K562 (cell line): ENCODE results near the gene SERPINA3. TPM values are rescaled to one million over a fixed set of nuclear protein-coding genes. Genes with fewer than 3 reads are reported as not detected.

Experiments
- ATAC-seq: fragments of 200-7000 bp; cut with Tn5 transposase; 3 replicates; pipeline ENCODE4 v1.9.1; 2020; ENCODE audit warnings: moderate library complexity
- BruUV-seq: library from RNA; stranded (reverse); fragments of 400-500 nt; replicated peaks from 2 replicates; lab custom pipeline; 2021; lab: Mats Ljungman, UMichigan
- CTCF ChIA-PET: fragments of 300-600 bp; formaldehyde crosslinking; extraction: SDS; loops from one replicate; lab custom pipeline; 2021; ENCODE audit warnings: low intra/inter-chr PET ratio; lab: Yijun Ruan, JAX
- POLR2A ChIA-PET: fragments of 300-600, 350-650 bp; sonication (Branson Sonifier 250); formaldehyde crosslinking; extraction: SDS; loops from one replicate; lab custom pipeline; 2021; ENCODE audit warnings: antibody characterized with exemption, inconsistent platforms; lab: Yijun Ruan, JAX
- DNase-seq, 4 experiments: peaks; one replicate each; pipeline versions ENCODE4 v3.0.0 to v3.0.0-alpha.2; 2011 to 2018; ENCODE audit warnings: low spot score in 3 of 4, mixed read lengths in 3 of 4; ENCODE audit errors: extremely low read depth in 1 of 4
- FAIRE-seq: peaks from 2 replicates; lab custom pipeline; 2011; peaks lifted over from hg19 to GRCh38; lab: Jason Lieb, UNC
- H2AFZ ChIP-seq: 2 replicates; pipeline ENCODE4 v1.6.0; 2011; ENCODE audit warnings: low read depth, low read length, control low read depth, inconsistent platforms
- H3K27ac ChIP-seq: fragments of 200-600 bp; 3 replicates; pipeline ENCODE4 v1.8.0; 2011; ENCODE audit warnings: low read depth, mild to moderate bottlenecking, control low read depth, inconsistent platforms, low read length, moderate library complexity, mixed read lengths; ENCODE audit errors: extremely low read depth
- H3K27me3 ChIP-seq, 2 experiments: fragments of 300-600 bp in 1 of 2; 2 replicates in 1 of 2; 3 replicates in 1 of 2; pipeline versions ENCODE4 v1.6.0 to v1.8.0; 2011; ENCODE audit warnings: inconsistent platforms in 2 of 2, low read length in 2 of 2, mild to moderate bottlenecking in 1 of 2, mixed read lengths in 1 of 2, moderate library complexity in 1 of 2; ENCODE audit not compliant: control insufficient read depth in 2 of 2, insufficient read depth in 2 of 2
- H3K36me3 ChIP-seq: fragments of 300-600 bp; 3 replicates; pipeline ENCODE4 v1.8.0; 2011; ENCODE audit warnings: mild to moderate bottlenecking, low read length, inconsistent platforms; ENCODE audit not compliant: control insufficient read depth, insufficient read depth
- H3K4me1 ChIP-seq, 2 experiments: fragments of 200-600 bp in 1 of 2; replicated peaks in 1 of 2; 2 replicates in 1 of 2; 3 replicates in 1 of 2; pipeline versions ENCODE4 v1.5.1 to v1.8.0; 2011; ENCODE audit warnings: inconsistent platforms in 2 of 2, low read length in 2 of 2, mild to moderate bottlenecking in 1 of 2, mixed read lengths in 1 of 2, moderate library complexity in 1 of 2; ENCODE audit not compliant: control insufficient read depth in 2 of 2, insufficient read depth in 2 of 2
- H3K4me2 ChIP-seq: 2 replicates; pipeline ENCODE4 v1.6.1; 2011; ENCODE audit warnings: low read length, control low read depth, inconsistent platforms, mixed read lengths; ENCODE audit not compliant: insufficient read depth
- H3K4me3 ChIP-seq: fragments of 200-600 bp; sonication (generic), shearing (Covaris generic); 2 replicates; pipeline ENCODE4 v1.5.1; 2016; ENCODE audit warnings: control low read depth, inconsistent platforms
- H3K79me2 ChIP-seq: fragments of 200-600 bp; 3 replicates; pipeline ENCODE4 v1.8.0; 2011; ENCODE audit warnings: low read length, inconsistent platforms; ENCODE audit not compliant: control insufficient read depth, insufficient read depth
- H3K9ac ChIP-seq, 2 experiments: 2 replicates each; pipeline versions ENCODE4 v1.6.0 to v1.6.1; 2011; ENCODE audit warnings: low read depth in 2 of 2, low read length in 2 of 2, control low read depth in 1 of 2, inconsistent platforms in 1 of 2, mild to moderate bottlenecking in 1 of 2, mixed read lengths in 1 of 2; ENCODE audit not compliant: insufficient read depth in 1 of 2
- H3K9me1 ChIP-seq: one replicate; pipeline ENCODE4 v1.6.0; 2011; ENCODE audit warnings: inconsistent platforms, mild to moderate bottlenecking, low read length, moderate library complexity; ENCODE audit not compliant: control insufficient read depth, insufficient read depth
- H3K9me3 ChIP-seq: replicated peaks from 2 replicates; pipeline ENCODE4 v1.5.1; 2011; ENCODE audit warnings: low read depth, low read length, inconsistent platforms; ENCODE audit not compliant: control insufficient read depth, insufficient read depth
- H4K20me1 ChIP-seq: replicated peaks from 2 replicates; pipeline ENCODE4 v1.6.1; 2011; ENCODE audit warnings: low read length, inconsistent platforms, mixed read lengths; ENCODE audit not compliant: control insufficient read depth, insufficient read depth
- CXXC5 ChIP-seq: fragments of 250-450 bp; sonication (Bioruptor Pico); IDR thresholded peaks from 2 replicates; pipeline ENCODE4 v1.8.0; 2022; ENCODE audit warnings: inconsistent platforms, mild to moderate bottlenecking, moderate library complexity
- FOXJ2 ChIP-seq: fragments of 200-800 bp; sonication (Bioruptor generic); IDR thresholded peaks from 2 replicates; pipeline ENCODE4 v1.6.1; 2016; ENCODE audit warnings: missing genetic modification characterization, missing compliant biosample characterization
- HEY1 ChIP-seq: fragments of 250-450 bp; sonication (Bioruptor Pico); IDR thresholded peaks from 2 replicates; pipeline ENCODE4 v1.5.0; 2020; ENCODE audit warnings: mild to moderate bottlenecking, moderate library complexity, borderline replicate concordance
- HNRNPL ChIP-seq: fragments of 200-400 bp; formaldehyde crosslinking; IDR thresholded peaks from 2 replicates; pipeline ENCODE4 v1.6.1; 2017; ENCODE audit warnings: low read depth, mild to moderate bottlenecking, low read length
- JUN ChIP-seq, 2 experiments: sonication (generic) in 1 of 2; formaldehyde crosslinking in 1 of 2; IDR thresholded peaks; 2 replicates each; pipeline versions ENCODE4 v1.6.1 to v1.8.0; 2012 to 2022; ENCODE audit warnings: borderline replicate concordance in 2 of 2, mild to moderate bottlenecking in 2 of 2, improper control_type of control experiment in 1 of 2, low read depth in 1 of 2, low read length in 1 of 2, missing genetic modification reagents in 1 of 2
- KHSRP ChIP-seq: fragments of 450-650 bp; IDR thresholded peaks from 2 replicates; pipeline ENCODE4 v1.6.1; 2017
- KLF16 ChIP-seq: IDR thresholded peaks from 2 replicates; pipeline ENCODE4 v1.6.1; 2016; ENCODE audit warnings: antibody characterized with exemption
- MED1 ChIP-seq: sonication (generic); formaldehyde crosslinking; IDR thresholded peaks from 2 replicates; pipeline ENCODE4 v1.8.1; 2023; ENCODE audit warnings: missing genetic modification reagents, borderline replicate concordance
- MTF1 ChIP-seq: fragments of 250-450 bp; sonication (Bioruptor Pico); IDR thresholded peaks from 2 replicates; pipeline ENCODE4 v1.9.0; 2021; ENCODE audit warnings: moderate library complexity, mild to moderate bottlenecking, inconsistent platforms, borderline replicate concordance
- NBN ChIP-seq: fragments of 450-650 bp; IDR thresholded peaks from 2 replicates; pipeline ENCODE4 v1.6.1; 2016; ENCODE audit warnings: low read depth, mild to moderate bottlenecking
- PTBP1 ChIP-seq: fragments of 200-400 bp; formaldehyde crosslinking; IDR thresholded peaks from 2 replicates; pipeline ENCODE4 v1.6.1; 2017; ENCODE audit warnings: low read depth, low read length
- RBFOX2 ChIP-seq: fragments of 200-400 bp; formaldehyde crosslinking; IDR thresholded peaks from 2 replicates; pipeline ENCODE4 v1.6.1; 2017; ENCODE audit warnings: low read depth, mild to moderate bottlenecking, low read length, moderate library complexity
- SPI1 ChIP-seq: IDR thresholded peaks from 2 replicates; pipeline ENCODE4 v1.6.1; 2011; ENCODE audit warnings: low read depth, low read length, control low read depth, borderline replicate concordance
- ZBTB7A ChIP-seq: IDR thresholded peaks from 2 replicates; pipeline ENCODE4 v1.6.1; 2011; ENCODE audit warnings: low read depth, mild to moderate bottlenecking, low read length, moderate library complexity, borderline replicate concordance; ENCODE audit not compliant: control insufficient read depth
- ZBTB8A ChIP-seq: fragments of 450-650 bp; IDR thresholded peaks from 2 replicates; pipeline ENCODE4 v1.6.1; 2018; ENCODE audit warnings: mild to moderate bottlenecking, moderate library complexity; ENCODE audit not compliant: partially characterized antibody
- WGBS: fragments of 100-300 bp; shearing (Covaris generic); methylation state at CpG from one replicate; pipeline ENCODE4 v1.1.6; 2016; ENCODE audit warnings: low coverage, mixed read lengths; ENCODE audit not compliant: insufficient coverage; ENCODE audit errors: missing lambda C conversion rate; 5-methylcytosine and 5-hydroxymethylcytosine counted together
- in situ Hi-C: fragments of 300-500 bp; cut with MboI; formaldehyde crosslinking; loops from 4 replicates; pipeline ENCODE4 v1.15.0; 2018; ENCODE audit warnings: inconsistent platforms, mixed read lengths
- intact Hi-C: fragments of 100-400 bp; cut with micrococcal nuclease; formaldehyde crosslinking; loops from 2 replicates; pipeline ENCODE4 v1.14.2; 2022
- polyA plus RNA-seq, 8 experiments: library from polyadenylated mRNA; depleted of rRNA in 4 of 8; stranded (reverse) in 5 of 8; unstranded in 3 of 8; fragments of >200 nt; fragmentation: Nextera tagmentation in 2 of 8; fragmentation: Illumina TruSeq in 1 of 8; extraction: Ambion mirVana in 2 of 8; extraction: Trizol in 1 of 8; gene quantifications; 2 replicates each; pipeline versions ENCODE4 v1.2.1 to v1.2.3, GENCODE V29; 2011 to 2014; ENCODE audit warnings: inconsistent platforms in 1 of 8, missing spikeins in 1 of 8
- total RNA-seq, 7 experiments: library from RNA; depleted of rRNA in 6 of 7; stranded (reverse); fragments of >200 nt in 6 of 7; fragmentation: Illumina TruSeq in 2 of 7; extraction: Trizol in 2 of 7; gene quantifications; 2 replicates each; pipeline versions ENCODE4 v1.2.1 to v1.2.3, GENCODE V29; 2011 to 2021; ENCODE audit warnings: low replicate concordance in 1 of 7
- TF ChIP-seq, protein P1 (sequence below): sonication (generic); formaldehyde crosslinking; IDR thresholded peaks from 2 replicates; pipeline ENCODE4 v1.8.0; 2022; ENCODE audit warnings: mild to moderate bottlenecking, missing genetic modification reagents, borderline replicate concordance
- TF ChIP-seq, protein P2 (sequence below), 2 experiments: fragments of 200-800 bp in 1 of 2; sonication (Bioruptor generic) in 1 of 2; sonication (generic) in 1 of 2; formaldehyde crosslinking in 1 of 2; IDR thresholded peaks in 1 of 2; conservative IDR thresholded peaks in 1 of 2; 2 replicates each; pipeline versions ENCODE4 v1.5.0 to v1.6.1; 2016 to 2020; ENCODE audit warnings: missing compliant biosample characterization in 1 of 2, missing genetic modification characterization in 1 of 2, missing genetic modification reagents in 1 of 2

SERPINA3 gene
- total and polyA plus RNA-seq, 9 of the 15 experiments (the other 6 are each of a cell fraction or from before 2014, with no cell fraction given): 2.3 TPM; not detected in 8

DNA sequence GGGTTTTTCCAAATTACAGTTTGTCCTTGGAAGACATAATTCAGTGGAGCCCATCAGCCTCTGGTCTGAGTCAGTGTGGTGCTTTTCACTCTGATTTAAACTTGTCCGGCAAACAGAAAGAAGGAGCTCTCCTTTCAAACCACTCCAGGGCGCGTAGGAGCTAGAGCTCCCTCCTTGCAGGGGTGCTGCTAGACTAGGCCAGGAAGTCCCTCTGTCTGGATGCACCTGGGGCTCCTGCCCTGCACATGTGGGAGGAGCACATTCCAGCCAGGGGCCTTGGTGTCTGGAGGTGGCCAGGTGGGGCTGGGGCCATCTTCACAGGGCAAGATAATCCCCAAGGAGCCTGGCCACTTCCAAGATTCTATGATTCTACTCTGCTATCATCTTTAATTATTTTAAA is 3.1 kb downstream of the SERPINA3 start:
- H3K27me3 ChIP-seq: no peaks in the 10 kb centered on the region
- ChIA-PET CTCF (no interaction called here), POLR2A (no interaction called here)
- 40% methylated on average over 1 of the region's 3 CpGs for WGBS
- BruUV-seq: no TSS peak
- in situ Hi-C loops: no loop called here
- H3K9ac ChIP-seq: no peak overlapping the region
- H3K9me1 ChIP-seq: no peaks in the 10 kb centered on the region
- DNase-seq (no peak), ATAC-seq (no peak), FAIRE-seq (no peak)
- no peak overlapping the region for H3K4me2 ChIP-seq
- H4K20me1 ChIP-seq: no peaks in the 10 kb centered on the region
- TF ChIP-seq ZBTB8A (no peak), MTF1 (CRISPR knock-in tag) (no peak), RBFOX2 (no peak), KHSRP (no peak), SPI1 (no peak), HNRNPL (no peak), CXXC5 (CRISPR knock-in tag) (no peak), JUN (IDR thresholded peaks at IDR 0.05; ENCODE audit: borderline replicate concordance, low read depth, low read length) (no peak), JUN (CRISPR knock-in tag; IDR thresholded peaks at IDR 0.05; ENCODE audit: borderline replicate concordance) (no peak), MED1 (CRISPR knock-in tag) (no peak), KLF16 (no peak), ZBTB7A (no peak), FOXJ2 (no peak), PTBP1 (no peak), HEY1 (CRISPR knock-in tag) (no peak), NBN (no peak)
- TF ChIP-seq, protein P1, sequence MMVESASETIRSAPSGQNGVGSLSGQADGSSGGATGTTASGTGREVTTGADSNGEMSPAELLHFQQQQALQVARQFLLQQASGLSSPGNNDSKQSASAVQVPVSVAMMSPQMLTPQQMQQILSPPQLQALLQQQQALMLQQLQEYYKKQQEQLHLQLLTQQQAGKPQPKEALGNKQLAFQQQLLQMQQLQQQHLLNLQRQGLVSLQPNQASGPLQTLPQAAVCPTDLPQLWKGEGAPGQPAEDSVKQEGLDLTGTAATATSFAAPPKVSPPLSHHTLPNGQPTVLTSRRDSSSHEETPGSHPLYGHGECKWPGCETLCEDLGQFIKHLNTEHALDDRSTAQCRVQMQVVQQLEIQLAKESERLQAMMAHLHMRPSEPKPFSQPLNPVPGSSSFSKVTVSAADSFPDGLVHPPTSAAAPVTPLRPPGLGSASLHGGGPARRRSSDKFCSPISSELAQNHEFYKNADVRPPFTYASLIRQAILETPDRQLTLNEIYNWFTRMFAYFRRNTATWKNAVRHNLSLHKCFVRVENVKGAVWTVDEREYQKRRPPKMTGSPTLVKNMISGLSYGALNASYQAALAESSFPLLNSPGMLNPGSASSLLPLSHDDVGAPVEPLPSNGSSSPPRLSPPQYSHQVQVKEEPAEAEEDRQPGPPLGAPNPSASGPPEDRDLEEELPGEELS (CRISPR knock-in tag): no peak
- TF ChIP-seq, protein P2, sequence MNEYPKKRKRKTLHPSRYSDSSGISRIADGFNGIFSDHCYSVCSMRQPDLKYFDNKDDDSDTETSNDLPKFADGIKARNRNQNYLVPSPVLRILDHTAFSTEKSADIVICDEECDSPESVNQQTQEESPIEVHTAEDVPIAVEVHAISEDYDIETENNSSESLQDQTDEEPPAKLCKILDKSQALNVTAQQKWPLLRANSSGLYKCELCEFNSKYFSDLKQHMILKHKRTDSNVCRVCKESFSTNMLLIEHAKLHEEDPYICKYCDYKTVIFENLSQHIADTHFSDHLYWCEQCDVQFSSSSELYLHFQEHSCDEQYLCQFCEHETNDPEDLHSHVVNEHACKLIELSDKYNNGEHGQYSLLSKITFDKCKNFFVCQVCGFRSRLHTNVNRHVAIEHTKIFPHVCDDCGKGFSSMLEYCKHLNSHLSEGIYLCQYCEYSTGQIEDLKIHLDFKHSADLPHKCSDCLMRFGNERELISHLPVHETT (CRISPR knock-in tag; conservative IDR thresholded peaks at IDR 0.05 in 1 of 2, IDR thresholded peaks at IDR 0.05 in 1 of 2): no peak
- H2AFZ ChIP-seq: no peak overlapping the region
- no peaks in the 10 kb centered on the region for H3K36me3 ChIP-seq
- no peaks in the 10 kb centered on the region for H3K79me2 ChIP-seq
- no peak overlapping the region for H3K27ac ChIP-seq
- no peaks in the 10 kb centered on the region for H3K4me1 ChIP-seq
- intact Hi-C loops: no loop called here
- no peak overlapping the region for H3K4me3 ChIP-seq
- H3K9me3 ChIP-seq: no peaks in the 10 kb centered on the region
